Calu3 (cell line): ENCODE results near the gene SHMT2. TPM values are rescaled to one million over a fixed set of nuclear protein-coding genes. Genes with fewer than 3 reads are reported as not detected.

Source experiments
- BruUV-seq: library from RNA; stranded (reverse); fragments of 400-500 nt; replicated peaks from 2 replicates; lab custom pipeline; 2021; lab: Mats Ljungman, UMichigan
- CTCF ChIA-PET: fragments of 300-600 bp; sonication (Branson Sonifier 250); formaldehyde crosslinking; loops from one replicate; lab custom pipeline; 2022; ENCODE audit warnings: antibody characterized with exemption; lab: Charles Lee
- DNase-seq: peaks from one replicate; pipeline ENCODE4 v3.0.0; 2022
- H3K27ac Mint-ChIP-seq: one replicate; pipeline ENCODE4 v1.8.0; 2022; ENCODE audit warnings: mixed read lengths; ENCODE audit not compliant: unreplicated experiment
- H3K27me3 Mint-ChIP-seq: one replicate; pipeline ENCODE4 v1.8.0; 2022; ENCODE audit warnings: mixed read lengths; ENCODE audit not compliant: unreplicated experiment
- H3K36me3 Mint-ChIP-seq: one replicate; pipeline ENCODE4 v1.8.0; 2022; ENCODE audit warnings: mild to moderate bottlenecking, moderate library complexity, mixed read lengths; ENCODE audit not compliant: insufficient read depth, unreplicated experiment
- H3K4me1 Mint-ChIP-seq: one replicate; pipeline ENCODE4 v1.8.0; 2022; ENCODE audit warnings: mild to moderate bottlenecking, low read depth, mixed read lengths; ENCODE audit not compliant: unreplicated experiment
- H3K4me3 Mint-ChIP-seq: one replicate; pipeline ENCODE4 v1.8.0; 2022; ENCODE audit warnings: mild to moderate bottlenecking, low read depth, moderate library complexity, mixed read lengths; ENCODE audit not compliant: unreplicated experiment
- H3K9me3 Mint-ChIP-seq: one replicate; pipeline ENCODE4 v1.8.0; 2022; ENCODE audit warnings: low read depth, mixed read lengths; ENCODE audit not compliant: unreplicated experiment
- CTCF ChIP-seq: fragments of 200-600 bp; IDR thresholded peaks from one replicate; pipeline ENCODE4 v1.8.0; 2022; ENCODE audit warnings: antibody characterized with exemption; ENCODE audit not compliant: unreplicated experiment
- intact Hi-C: fragments of 100-400 bp; cut with micrococcal nuclease; formaldehyde crosslinking; loops from one replicate; pipeline ENCODE4 v1.10.0; 2022; ENCODE audit not compliant: unreplicated experiment
- total RNA-seq: library from RNA; stranded (reverse); gene quantifications from 2 replicates; pipeline ENCODE4 v1.2.3, GENCODE V29; 2022

SHMT2 gene
- total RNA-seq, 1 experiment from 2014 or later, result 243 TPM

GRCh38 chr12:57210926-57211692 lies 18.4 kb upstream of the SHMT2 start:
- no TSS peak for BruUV-seq
- Mint-ChIP-seq H3K27ac (no peak overlapping the region), H3K27me3 (peaks cover 20% of the 10 kb centered on the region), H3K4me3 (no peak overlapping the region), H3K9me3 (no peaks in the 10 kb centered on the region), H3K36me3 (no peaks in the 10 kb centered on the region), H3K4me1 (peaks cover 30% of the 10 kb centered on the region)
- intact Hi-C loops, result loop anchor here (5.0 kb wide), 1 partner anchor 246 kb away; the partner anchor contains the start of genes GLI1 and INHBE
- CTCF ChIA-PET, result no interaction called here
- TF ChIP-seq CTCF, result no peak
- DNase-seq, result no peak

GRCh38 chr12:57211791-57212700 lies 17.5 kb upstream of the SHMT2 start:
- TF ChIP-seq CTCF, result no peak
- intact Hi-C loops, result loop anchor here (5.0 kb wide), 1 partner anchor 245 kb away; the partner anchor contains the start of genes GLI1 and INHBE
- Mint-ChIP-seq H3K4me3 (no peak overlapping the region), H3K36me3 (peaks cover 2% of the 10 kb centered on the region), H3K27ac (no peak overlapping the region), H3K9me3 (no peaks in the 10 kb centered on the region), H3K4me1 (peaks cover 30% of the 10 kb centered on the region), H3K27me3 (peaks cover 27% of the 10 kb centered on the region)
- no peak for DNase-seq
- CTCF ChIA-PET, result interaction anchor here (2.1 kb wide), 1 partner anchor 18 kb away, joined by 26 read pairs; the partner anchor contains the start of gene SHMT2
- BruUV-seq, result no TSS peak

DNA sequence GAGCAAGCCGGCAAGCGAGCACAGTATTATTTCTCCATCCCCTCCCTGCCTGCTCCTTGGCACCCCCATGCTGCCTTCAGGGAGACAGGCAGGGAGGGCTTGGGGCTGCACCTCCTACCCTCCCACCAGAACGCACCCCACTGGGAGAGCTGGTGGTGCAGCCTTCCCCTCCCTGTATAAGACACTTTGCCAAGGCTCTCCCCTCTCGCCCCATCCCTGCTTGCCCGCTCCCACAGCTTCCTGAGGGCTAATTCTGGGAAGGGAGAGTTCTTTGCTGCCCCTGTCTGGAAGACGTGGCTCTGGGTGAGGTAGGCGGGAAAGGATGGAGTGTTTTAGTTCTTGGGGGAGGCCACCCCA lies 16.8 kb upstream of the SHMT2 start:
- CTCF ChIA-PET, result interaction anchor here (0.5 to 2.3 kb wide), 10 partner anchors 17 to 240 kb away, joined by 3 to 26 read pairs (median 8); partner anchors contain the start of genes NEMP1 and SHMT2
- intact Hi-C loops, result loop anchor here (1.0 to 5.0 kb wide), 2 partner anchors 28 to 245 kb away; partner anchors contain the start of genes GLI1 and INHBE
- Mint-ChIP-seq H3K27ac (no peak overlapping the region), H3K27me3 (peaks cover 34% of the 10 kb centered on the region), H3K36me3 (peaks cover 9% of the 10 kb centered on the region), H3K4me3 (no peak overlapping the region), H3K9me3 (no peaks in the 10 kb centered on the region), H3K4me1 (peaks cover 36% of the 10 kb centered on the region)
- no peak for DNase-seq
- no peak for TF ChIP-seq CTCF
- no TSS peak for BruUV-seq

DNA sequence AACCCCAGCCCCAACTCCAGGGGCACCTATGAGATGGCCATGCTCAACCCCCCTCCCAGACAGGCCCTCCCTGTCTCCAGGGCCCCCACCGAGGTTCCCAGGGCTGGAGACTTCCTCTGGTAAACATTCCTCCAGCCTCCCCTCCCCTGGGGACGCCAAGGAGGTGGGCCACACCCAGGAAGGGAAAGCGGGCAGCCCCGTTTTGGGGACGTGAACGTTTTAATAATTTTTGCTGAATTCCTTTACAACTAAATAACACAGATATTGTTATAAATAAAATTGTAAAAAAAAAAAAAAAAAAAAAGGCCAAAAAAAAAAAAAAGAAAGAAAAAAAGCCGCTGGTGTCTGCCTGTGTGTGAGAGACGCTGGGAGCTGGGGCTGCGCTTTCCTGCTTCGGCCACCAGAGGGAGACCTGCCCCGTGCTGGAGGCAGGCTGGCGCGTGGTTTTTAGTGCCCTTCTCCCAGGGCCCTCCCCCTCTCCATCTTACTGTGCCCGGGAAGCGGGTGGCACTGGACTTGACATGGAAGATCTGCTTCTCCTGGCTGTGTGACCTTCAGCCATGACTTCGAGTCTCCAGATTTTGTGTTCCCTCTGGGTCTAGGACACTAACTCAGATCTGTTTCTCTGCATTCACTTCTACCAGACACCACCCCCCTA lies 16.3 kb upstream of the SHMT2 start:
- no peak overlapping the region for H3K4me3 Mint-ChIP-seq
- peak; percentile 83 for TF ChIP-seq CTCF
- CTCF ChIA-PET, result interaction anchor here (0.5 to 2.3 kb wide), 14 partner anchors 17 to 552 kb away, joined by 3 to 26 read pairs (median 6); partner anchors contain the start of genes NEMP1 and SHMT2
- peaks cover 37% of the 10 kb centered on the region for H3K4me1 Mint-ChIP-seq
- H3K27ac Mint-ChIP-seq, result no peak overlapping the region
- peak; percentile 94 for DNase-seq
- H3K36me3 Mint-ChIP-seq, result peaks cover 10% of the 10 kb centered on the region
- H3K9me3 Mint-ChIP-seq, result no peaks in the 10 kb centered on the region
- H3K27me3 Mint-ChIP-seq, result peaks cover 39% of the 10 kb centered on the region
- BruUV-seq, result no TSS peak
- intact Hi-C loops, result loop anchor here (1.0 to 5.0 kb wide), 2 partner anchors 27 to 244 kb away; partner anchors contain the start of genes GLI1 and INHBE
